ENCODE data around the gene BACE1. TPM values are rescaled to one million over a fixed set of nuclear protein-coding genes. Genes with fewer than 3 reads are reported as not detected.

The BACE1 gene
- total and polyA plus RNA-seq, 3 donors from 2014 or later: 24.7 to 50.4 (median 32.5) TPM

- WGBS, 2 donors: 88 to 91% methylated on average over 5 of the region's 5 CpGs
- TF ChIP-seq POLR2A (IDR thresholded peaks at IDR 0.05): no peak
- TF ChIP-seq, protein P1, sequence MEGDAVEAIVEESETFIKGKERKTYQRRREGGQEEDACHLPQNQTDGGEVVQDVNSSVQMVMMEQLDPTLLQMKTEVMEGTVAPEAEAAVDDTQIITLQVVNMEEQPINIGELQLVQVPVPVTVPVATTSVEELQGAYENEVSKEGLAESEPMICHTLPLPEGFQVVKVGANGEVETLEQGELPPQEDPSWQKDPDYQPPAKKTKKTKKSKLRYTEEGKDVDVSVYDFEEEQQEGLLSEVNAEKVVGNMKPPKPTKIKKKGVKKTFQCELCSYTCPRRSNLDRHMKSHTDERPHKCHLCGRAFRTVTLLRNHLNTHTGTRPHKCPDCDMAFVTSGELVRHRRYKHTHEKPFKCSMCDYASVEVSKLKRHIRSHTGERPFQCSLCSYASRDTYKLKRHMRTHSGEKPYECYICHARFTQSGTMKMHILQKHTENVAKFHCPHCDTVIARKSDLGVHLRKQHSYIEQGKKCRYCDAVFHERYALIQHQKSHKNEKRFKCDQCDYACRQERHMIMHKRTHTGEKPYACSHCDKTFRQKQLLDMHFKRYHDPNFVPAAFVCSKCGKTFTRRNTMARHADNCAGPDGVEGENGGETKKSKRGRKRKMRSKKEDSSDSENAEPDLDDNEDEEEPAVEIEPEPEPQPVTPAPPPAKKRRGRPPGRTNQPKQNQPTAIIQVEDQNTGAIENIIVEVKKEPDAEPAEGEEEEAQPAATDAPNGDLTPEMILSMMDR (IDR thresholded peaks at IDR 0.05): no peak
- Histone ChIP-seq H3K27ac (no peak overlapping the region), H3K9me3 (no peaks in the 10 kb centered on the region), H3K4me1 (peaks cover 20% of the 10 kb centered on the region), H3K36me3 (ENCODE audit: low read depth, missing control alignments) (no peaks in the 10 kb centered on the region), H3K27me3 (no peaks in the 10 kb centered on the region), H3K4me3 (no peak overlapping the region)
- intact Hi-C loops (cut with DNase I; ENCODE audit: low total_unique reads): no loop called here
- DNase-seq: no peak
Observed at GRCh38 chr11:117313091-117313490, 3.0 kb downstream of the BACE1 start.

GRCh38 chr11:117309310-117309709 lies 6.7 kb downstream of the BACE1 start:
- intact Hi-C loops (cut with DNase I; ENCODE audit: low total_unique reads): no loop called here
- no peaks in the 10 kb centered on the region for H3K9me3 ChIP-seq
- no peaks in the 10 kb centered on the region for H3K4me1 ChIP-seq
- 89 to 95% methylated on average over 7 of the region's 7 CpGs for WGBS, 2 donors
- TF ChIP-seq POLR2A (IDR thresholded peaks at IDR 0.05): no peak
- TF ChIP-seq, protein P1 (IDR thresholded peaks at IDR 0.05): no peak
- no peak overlapping the region for H3K27ac ChIP-seq
- H3K27me3 ChIP-seq: no peaks in the 10 kb centered on the region
- no peak overlapping the region for H3K4me3 ChIP-seq
- H3K36me3 ChIP-seq (ENCODE audit: low read depth, missing control alignments): no peaks in the 10 kb centered on the region
- no peak for DNase-seq

- TF ChIP-seq, protein P1 (IDR thresholded peaks at IDR 0.05): no peak
- TF ChIP-seq POLR2A (IDR thresholded peaks at IDR 0.05): no peak
- H3K27ac ChIP-seq: no peak overlapping the region
- no peaks in the 10 kb centered on the region for H3K27me3 ChIP-seq
- DNase-seq: no peak
- no peak overlapping the region for H3K4me3 ChIP-seq
- WGBS, 2 donors: 81 to 93% methylated on average over 3 of the region's 3 CpGs
- peaks cover 7% of the 10 kb centered on the region for H3K4me1 ChIP-seq
- intact Hi-C loops (cut with DNase I; ENCODE audit: low total_unique reads): no loop called here
- H3K9me3 ChIP-seq: no peaks in the 10 kb centered on the region
- H3K36me3 ChIP-seq (ENCODE audit: low read depth, missing control alignments): no peaks in the 10 kb centered on the region
Observed at GRCh38 chr11:117305145-117305544, 10.9 kb downstream of the BACE1 start.

GRCh38 chr11:117303646-117304315 lies 12.3 kb downstream of the BACE1 start:
- H3K36me3 ChIP-seq (ENCODE audit: low read depth, missing control alignments): no peaks in the 10 kb centered on the region
- peaks cover 20% of the 10 kb centered on the region for H3K4me1 ChIP-seq
- H3K27ac ChIP-seq: no peak overlapping the region
- no peak overlapping the region for H3K4me3 ChIP-seq
- no peaks in the 10 kb centered on the region for H3K9me3 ChIP-seq
- no peaks in the 10 kb centered on the region for H3K27me3 ChIP-seq
- TF ChIP-seq, protein P1 (IDR thresholded peaks at IDR 0.05): no peak
- TF ChIP-seq POLR2A (IDR thresholded peaks at IDR 0.05): no peak
- no peak for DNase-seq
- intact Hi-C loops (cut with DNase I; ENCODE audit: low total_unique reads): no loop called here
- 82 to 91% methylated on average over 5 of the region's 5 CpGs for WGBS, 2 donors

GRCh38 chr11:117303101-117303500 lies 13.0 kb downstream of the BACE1 start:
- 68 to 77% methylated on average over 3 to 4 of the region's 4 CpGs for WGBS, 2 donors
- DNase-seq: no peak

More at GRCh38 chr11:117303101-117303500, 13.0 kb downstream of the BACE1 start:
- TF ChIP-seq, protein P1 (IDR thresholded peaks at IDR 0.05): no peak
- Histone ChIP-seq H3K27me3 (no peaks in the 10 kb centered on the region), H3K4me3 (no peak overlapping the region), H3K36me3 (ENCODE audit: low read depth, missing control alignments) (no peaks in the 10 kb centered on the region), H3K9me3 (no peaks in the 10 kb centered on the region), H3K4me1 (peaks cover 20% of the 10 kb centered on the region), H3K27ac (no peak overlapping the region)
- intact Hi-C loops (cut with DNase I; ENCODE audit: low total_unique reads): no loop called here

All from testis (tissue), 3 donors.